ENCODE measurements around the gene BCAS3.
"Not testable (repeated sequence)": the region's sequence is repeated elsewhere in the genome, so short reads cannot be mapped to it uniquely, and the experiment has no call there.

The BCAS3 gene

DNA sequence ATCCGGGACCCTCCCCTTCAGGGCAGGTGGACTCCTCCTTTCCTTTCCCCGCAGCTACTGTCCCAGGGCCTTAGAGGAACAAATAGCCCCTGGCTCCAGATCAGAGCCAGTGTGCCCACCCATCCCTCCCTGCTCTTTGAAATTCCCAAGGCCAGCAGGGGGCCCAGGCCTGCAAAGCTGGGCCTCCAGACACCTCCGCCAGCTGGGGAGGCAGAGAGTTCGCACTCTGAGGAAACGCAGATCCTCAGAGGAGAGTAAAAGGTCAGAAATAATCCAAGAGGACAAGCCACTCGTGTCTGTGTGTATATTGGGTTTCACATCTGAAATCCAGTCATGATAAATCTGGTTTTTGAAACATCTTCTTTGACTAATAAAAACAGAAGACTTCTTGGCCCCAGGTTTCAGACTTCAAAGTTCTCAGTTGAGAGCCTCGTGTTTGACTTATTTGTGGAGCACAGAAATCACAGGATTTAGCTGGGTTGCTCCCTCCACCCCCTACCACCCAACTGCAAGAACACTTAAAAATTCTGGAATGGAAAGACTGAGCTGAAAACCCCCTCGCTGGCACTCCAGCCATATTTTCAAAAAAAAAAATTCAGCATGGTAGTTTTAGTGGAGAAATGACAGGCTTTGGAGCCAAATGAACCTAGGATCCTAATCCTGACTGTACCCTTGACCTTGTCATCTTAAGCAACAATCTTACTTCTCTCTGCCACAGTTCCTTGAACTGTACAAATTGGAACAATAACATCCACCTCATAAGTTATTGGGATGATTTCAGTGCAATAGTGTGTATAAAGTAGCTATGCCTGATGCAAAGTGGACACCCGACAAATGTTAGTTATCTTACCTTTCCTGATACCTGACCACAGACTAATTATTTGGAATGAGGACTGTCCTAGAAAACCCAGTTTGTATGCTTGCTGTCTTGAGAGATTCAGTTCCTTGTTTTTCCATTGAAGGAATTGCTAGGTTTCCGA is 677.5 kb downstream of the BCAS3 start:
- CTCF ChIA-PET: interaction anchor here (1.0 kb wide), 1 partner anchor 10 kb away, joined by 6 read pairs; no protein-coding TSS in a partner anchor
- no peaks in the 10 kb centered on the region for H3K4me1 ChIP-seq (ENCODE audit: control extremely low read depth in 1 of 4, control insufficient read depth in 4 of 4, insufficient read depth in 4 of 4, low read length in 3 of 4)

DNA sequence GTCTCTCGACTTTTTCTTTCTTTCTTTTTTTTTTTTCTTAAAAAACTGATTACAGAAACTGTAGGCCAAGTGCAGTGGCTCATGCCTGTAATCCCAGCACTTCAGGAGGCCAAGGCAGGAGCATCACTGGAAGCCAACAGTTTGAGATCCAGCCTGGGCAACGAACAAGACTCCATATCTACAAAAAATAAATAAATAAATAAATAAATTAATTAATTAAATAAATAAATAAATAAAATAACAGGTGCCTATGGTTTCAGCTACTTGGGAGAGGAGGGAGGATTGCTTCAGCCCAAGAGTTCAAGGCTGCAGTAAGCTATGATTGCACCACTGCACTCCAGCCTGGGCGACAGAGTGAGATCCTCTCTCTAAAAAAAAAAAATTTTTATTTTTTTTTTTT is 679.4 kb downstream of the BCAS3 start:
- H3K9me3 ChIP-seq (ENCODE audit: control extremely low read depth in 1 of 5, control insufficient read depth in 4 of 5, insufficient read depth in 2 of 5, low read depth in 1 of 5, low read length in 4 of 5); H3K4me1 ChIP-seq (ENCODE audit: control extremely low read depth in 1 of 4, control insufficient read depth in 4 of 4, insufficient read depth in 4 of 4, low read length in 3 of 4); H3K27me3 ChIP-seq (replicated peaks in 2 of 5; ENCODE audit: control insufficient read depth in 4 of 5, insufficient read depth in 5 of 5, low read length in 4 of 5); DNase-seq; POLR2A ChIA-PET; H3K36me3 ChIP-seq (ENCODE audit: control insufficient read depth in 4 of 4, insufficient read depth in 4 of 4, low read length in 3 of 4); H3K4me3 ChIP-seq (ENCODE audit: control insufficient read depth in 1 of 7, extremely low read depth in 1 of 7, insufficient read depth in 4 of 7, low read depth in 2 of 7, low read length in 6 of 7); CTCF ChIA-PET; H3K27ac ChIP-seq (ENCODE audit: insufficient read depth in 1 of 2, low read depth in 1 of 2, low read length in 2 of 2, poor library complexity in 1 of 2, severe bottlenecking in 2 of 2): not testable (repeated sequence)
- WGBS (ENCODE audit: insufficient coverage): no CpG with 5 or more reads among the region's 3 CpGs

More for the DNA sequence above, 677.5 kb downstream of the BCAS3 start:
- DNase-seq: no peak
- no peak overlapping the region for H3K4me3 ChIP-seq (ENCODE audit: control insufficient read depth in 1 of 7, extremely low read depth in 1 of 7, insufficient read depth in 4 of 7, low read depth in 2 of 7, low read length in 6 of 7)
- no peaks in the 10 kb centered on the region for H3K9me3 ChIP-seq (ENCODE audit: control extremely low read depth in 1 of 5, control insufficient read depth in 4 of 5, insufficient read depth in 2 of 5, low read depth in 1 of 5, low read length in 4 of 5)
- POLR2A ChIA-PET: no interaction called here
- no peaks in the 10 kb centered on the region for H3K36me3 ChIP-seq (ENCODE audit: control insufficient read depth in 4 of 4, insufficient read depth in 4 of 4, low read length in 3 of 4)
- H3K27me3 ChIP-seq (replicated peaks in 2 of 5; ENCODE audit: control insufficient read depth in 4 of 5, insufficient read depth in 5 of 5, low read length in 4 of 5): no peaks in the 10 kb centered on the region
- whole genome bisulfite sequencing (ENCODE audit: insufficient coverage): 96% methylated on average over 9 of the region's 10 CpGs
- H3K27ac ChIP-seq (ENCODE audit: insufficient read depth in 1 of 2, low read depth in 1 of 2, low read length in 2 of 2, poor library complexity in 1 of 2, severe bottlenecking in 2 of 2): no peak overlapping the region

GRCh38 chr17:61359513-61359912 is 681.9 kb downstream of the BCAS3 start:
- H3K36me3 ChIP-seq (ENCODE audit: control insufficient read depth in 4 of 4, insufficient read depth in 4 of 4, low read length in 3 of 4); H3K27ac ChIP-seq (ENCODE audit: insufficient read depth in 1 of 2, low read depth in 1 of 2, low read length in 2 of 2, poor library complexity in 1 of 2, severe bottlenecking in 2 of 2); H3K27me3 ChIP-seq (replicated peaks in 2 of 5; ENCODE audit: control insufficient read depth in 4 of 5, insufficient read depth in 5 of 5, low read length in 4 of 5); CTCF ChIA-PET; DNase-seq; H3K4me1 ChIP-seq (ENCODE audit: control extremely low read depth in 1 of 4, control insufficient read depth in 4 of 4, insufficient read depth in 4 of 4, low read length in 3 of 4); H3K4me3 ChIP-seq (ENCODE audit: control insufficient read depth in 1 of 7, extremely low read depth in 1 of 7, insufficient read depth in 4 of 7, low read depth in 2 of 7, low read length in 6 of 7); H3K9me3 ChIP-seq (ENCODE audit: control extremely low read depth in 1 of 5, control insufficient read depth in 4 of 5, insufficient read depth in 2 of 5, low read depth in 1 of 5, low read length in 4 of 5): not testable (repeated sequence)
- WGBS (ENCODE audit: insufficient coverage): 99% methylated on average over 5 of the region's 9 CpGs
- POLR2A ChIA-PET: interaction anchor here (0.6 kb wide), 1 partner anchor 370 kb away, joined by 4 read pairs; no protein-coding TSS in a partner anchor

DNA sequence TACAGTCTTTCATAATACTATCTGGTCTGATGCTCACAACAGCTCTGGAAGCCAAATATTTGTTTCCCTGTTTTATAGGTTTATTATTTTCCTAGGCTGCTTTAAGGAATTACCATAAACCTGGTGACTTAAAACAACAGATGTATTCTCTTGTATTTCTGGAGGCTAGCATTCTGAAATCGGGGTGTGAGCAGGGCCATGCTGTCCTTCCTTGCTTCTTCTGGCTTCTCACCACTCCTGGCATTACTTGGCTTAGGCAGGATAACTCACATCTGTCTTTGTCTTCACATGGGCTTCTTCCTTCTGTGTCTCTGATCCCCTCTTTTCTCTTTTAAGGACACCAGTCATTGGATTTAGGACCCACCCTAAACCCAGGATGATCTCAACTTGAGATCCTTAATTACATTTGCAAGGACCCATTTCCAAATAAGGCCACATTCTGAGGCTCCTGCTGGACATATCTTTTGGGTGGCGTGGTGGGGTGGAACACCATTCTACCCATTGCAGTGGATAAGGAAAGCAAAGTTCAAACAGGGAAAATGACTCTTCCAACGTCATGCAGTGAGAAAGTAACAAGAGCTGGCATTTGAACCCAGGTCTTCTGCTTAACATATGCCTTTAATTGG is 682.8 kb downstream of the BCAS3 start:
- POLR2A ChIA-PET: no interaction called here

GRCh38 chr17:61361084-61361483 is 683.4 kb downstream of the BCAS3 start:
- Histone ChIP-seq H3K4me3 (ENCODE audit: control insufficient read depth in 1 of 7, extremely low read depth in 1 of 7, insufficient read depth in 4 of 7, low read depth in 2 of 7, low read length in 6 of 7) (no peak overlapping the region), H3K27ac (ENCODE audit: insufficient read depth in 1 of 2, low read depth in 1 of 2, low read length in 2 of 2, poor library complexity in 1 of 2, severe bottlenecking in 2 of 2) (no peak overlapping the region), H3K27me3 (replicated peaks in 2 of 5; ENCODE audit: control insufficient read depth in 4 of 5, insufficient read depth in 5 of 5, low read length in 4 of 5) (no peaks in the 10 kb centered on the region), H3K36me3 (ENCODE audit: control insufficient read depth in 4 of 4, insufficient read depth in 4 of 4, low read length in 3 of 4) (peaks cover 0 to 2% (median 0%) of the 10 kb centered on the region in 4 experiments), H3K4me1 (ENCODE audit: control extremely low read depth in 1 of 4, control insufficient read depth in 4 of 4, insufficient read depth in 4 of 4, low read length in 3 of 4) (no peaks in the 10 kb centered on the region), H3K9me3 (ENCODE audit: control extremely low read depth in 1 of 5, control insufficient read depth in 4 of 5, insufficient read depth in 2 of 5, low read depth in 1 of 5, low read length in 4 of 5) (no peaks in the 10 kb centered on the region)
- no peak for DNase-seq
- ChIA-PET CTCF (no interaction called here), POLR2A (no interaction called here)
- 100% methylated on average over 1 of the region's 2 CpGs for WGBS (ENCODE audit: insufficient coverage)

More for the DNA sequence above, 682.8 kb downstream of the BCAS3 start:
- Histone ChIP-seq H3K9me3 (ENCODE audit: control extremely low read depth in 1 of 5, control insufficient read depth in 4 of 5, insufficient read depth in 2 of 5, low read depth in 1 of 5, low read length in 4 of 5) (no peaks in the 10 kb centered on the region), H3K36me3 (ENCODE audit: control insufficient read depth in 4 of 4, insufficient read depth in 4 of 4, low read length in 3 of 4) (peaks cover 0 to 2% (median 0%) of the 10 kb centered on the region in 4 experiments), H3K4me1 (ENCODE audit: control extremely low read depth in 1 of 4, control insufficient read depth in 4 of 4, insufficient read depth in 4 of 4, low read length in 3 of 4) (no peaks in the 10 kb centered on the region), H3K27ac (ENCODE audit: insufficient read depth in 1 of 2, low read depth in 1 of 2, low read length in 2 of 2, poor library complexity in 1 of 2, severe bottlenecking in 2 of 2) (no peak overlapping the region), H3K27me3 (replicated peaks in 2 of 5; ENCODE audit: control insufficient read depth in 4 of 5, insufficient read depth in 5 of 5, low read length in 4 of 5) (no peaks in the 10 kb centered on the region), H3K4me3 (ENCODE audit: control insufficient read depth in 1 of 7, extremely low read depth in 1 of 7, insufficient read depth in 4 of 7, low read depth in 2 of 7, low read length in 6 of 7) (no peak overlapping the region)
- DNase-seq: no peak
- WGBS (ENCODE audit: insufficient coverage): 97% methylated on average over 3 of the region's 3 CpGs
- CTCF ChIA-PET: no interaction called here

GRCh38 chr17:61362396-61362795 is 684.7 kb downstream of the BCAS3 start:
- Histone ChIP-seq H3K4me3 (ENCODE audit: control insufficient read depth in 1 of 7, extremely low read depth in 1 of 7, insufficient read depth in 4 of 7, low read depth in 2 of 7, low read length in 6 of 7) (no peak overlapping the region), H3K4me1 (ENCODE audit: control extremely low read depth in 1 of 4, control insufficient read depth in 4 of 4, insufficient read depth in 4 of 4, low read length in 3 of 4) (no peaks in the 10 kb centered on the region), H3K27ac (ENCODE audit: insufficient read depth in 1 of 2, low read depth in 1 of 2, low read length in 2 of 2, poor library complexity in 1 of 2, severe bottlenecking in 2 of 2) (no peak overlapping the region), H3K36me3 (ENCODE audit: control insufficient read depth in 4 of 4, insufficient read depth in 4 of 4, low read length in 3 of 4) (peaks cover 0 to 2% (median 0%) of the 10 kb centered on the region in 4 experiments), H3K27me3 (replicated peaks in 2 of 5; ENCODE audit: control insufficient read depth in 4 of 5, insufficient read depth in 5 of 5, low read length in 4 of 5) (no peaks in the 10 kb centered on the region), H3K9me3 (ENCODE audit: control extremely low read depth in 1 of 5, control insufficient read depth in 4 of 5, insufficient read depth in 2 of 5, low read depth in 1 of 5, low read length in 4 of 5) (no peaks in the 10 kb centered on the region)
- WGBS (ENCODE audit: insufficient coverage): 96% methylated on average over 5 of the region's 5 CpGs
- DNase-seq: no peak
- CTCF ChIA-PET: interaction anchor here (1.0 to 1.3 kb wide), 2 partner anchors 27 to 362 kb away, joined by 3 to 4 read pairs; no protein-coding TSS in a partner anchor
- POLR2A ChIA-PET: interaction anchor here (0.5 kb wide), 1 partner anchor 351 kb away, joined by 3 read pairs; no protein-coding TSS in a partner anchor

Data from common myeloid progenitor, CD34-positive (primary cell).